GM21576 (cell line): Measurements from ENCODE around the gene ELOA.
A peak's percentile ranks its signal among the peaks of the same experiment; 100 is the strongest.
"Not testable (repeated sequence)": the region's sequence is repeated elsewhere in the genome, so short reads cannot be mapped to it uniquely, and the experiment has no call there.

Source experiments
- ATAC-seq: cut with Tn5 transposase; IDR thresholded peaks from one replicate; pipeline ENCODE4 v1.9.1; 2021; ENCODE audit warnings: mild to moderate bottlenecking, moderate library complexity; ENCODE audit not compliant: unreplicated experiment

ELOA gene

GRCh38 chr1:23733281-23733680 lies 10.0 kb upstream of the ELOA start:
- not testable (repeated sequence) for ATAC-seq

GRCh38 chr1:23736437-23737134 lies 6.7 kb upstream of the ELOA start:
- ATAC-seq = no peak

DNA sequence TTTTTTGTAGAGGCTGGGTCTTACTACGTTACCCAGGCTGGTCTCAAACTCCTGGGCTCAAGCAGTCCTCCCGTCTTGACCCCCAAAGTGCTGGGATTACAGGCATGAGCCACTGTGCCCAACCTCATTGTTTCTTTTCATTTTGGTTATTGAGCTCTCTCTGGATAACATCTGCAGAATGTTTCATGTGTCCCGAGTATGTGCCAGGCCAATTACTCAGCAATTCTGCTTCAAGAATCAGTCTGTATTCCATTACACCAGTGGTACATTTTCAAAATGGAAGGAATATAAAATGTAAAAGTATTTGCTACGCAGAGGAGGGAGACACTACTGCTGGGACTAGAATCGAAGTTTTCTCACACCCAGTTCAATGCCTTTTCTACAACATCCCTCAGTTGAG lies 1.7 kb upstream of the ELOA start:
- no peak for ATAC-seq

DNA sequence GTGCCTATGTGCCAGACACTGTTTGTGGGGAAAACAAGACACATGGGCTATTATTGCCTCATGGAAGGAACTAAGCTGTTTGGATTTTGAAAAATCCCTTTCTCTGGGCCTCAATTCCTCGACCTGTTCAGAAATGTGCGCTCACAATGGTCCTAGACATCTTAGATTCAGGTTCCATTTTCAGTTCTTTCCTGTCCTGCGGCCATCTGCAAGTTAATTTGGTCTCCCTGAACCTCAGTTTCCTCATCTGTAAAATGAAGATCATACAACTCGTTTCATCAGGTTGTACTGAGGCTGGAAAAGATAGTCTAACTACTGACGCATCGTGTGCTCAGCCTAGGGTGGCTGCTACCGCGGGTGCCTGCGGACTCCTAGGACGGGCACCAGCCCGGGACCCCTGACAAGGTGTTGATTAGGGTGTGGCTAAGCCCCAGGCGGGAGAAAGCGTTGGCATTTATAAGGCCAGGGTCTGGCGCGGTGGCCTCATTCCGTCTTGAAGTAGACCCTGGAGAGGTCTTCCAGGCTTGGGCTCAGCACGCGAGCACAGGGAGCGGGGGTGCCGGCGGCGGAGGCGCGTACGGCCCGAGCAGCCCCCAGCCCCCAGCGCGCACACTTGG lies 493 bp upstream of the ELOA start:
- peak; percentile 25 for ATAC-seq

DNA sequence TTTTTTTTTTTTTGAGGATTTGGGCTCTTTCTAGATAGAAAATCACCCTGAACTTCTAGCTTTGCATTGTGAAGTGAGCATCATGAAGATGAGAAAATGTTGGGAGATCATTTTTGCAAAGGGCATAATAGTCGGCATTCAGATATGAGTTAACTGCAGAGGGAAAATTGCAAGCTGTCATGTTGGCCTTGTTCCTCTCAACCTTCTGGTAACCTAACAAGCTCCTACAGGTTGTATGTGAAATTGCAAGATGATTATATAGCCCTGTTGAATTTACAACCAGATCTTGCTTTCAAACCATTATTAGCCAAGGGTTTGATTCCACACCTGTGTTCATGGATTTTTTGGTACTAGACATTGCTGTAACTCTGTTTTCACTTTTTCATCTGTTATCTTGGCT lies 2.2 kb downstream of the ELOA start:
- ATAC-seq = no peak

DNA sequence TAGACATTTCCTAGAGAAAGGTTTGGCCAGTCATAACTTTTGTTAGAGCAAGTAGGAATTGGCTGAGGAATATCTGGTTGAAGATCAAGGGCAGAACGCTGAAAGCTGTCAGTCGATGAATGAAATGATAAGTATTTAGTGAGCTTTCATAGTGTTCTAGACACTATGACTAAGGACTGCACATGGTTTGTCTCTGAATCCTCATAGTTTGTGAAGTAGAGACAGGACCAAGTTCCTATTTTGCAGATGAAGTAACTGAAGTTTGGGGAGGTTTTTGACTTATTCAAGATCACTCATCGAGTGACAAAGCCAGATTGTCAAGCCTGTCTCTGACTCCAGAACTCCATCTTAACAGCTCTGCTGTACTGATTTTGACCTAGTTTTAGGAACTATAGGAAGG lies 4.7 kb downstream of the ELOA start:
- ATAC-seq = no peak

- ATAC-seq = no peak
Observed at GRCh38 chr1:23751050-23751814, 8.0 kb downstream of the ELOA start.

DNA sequence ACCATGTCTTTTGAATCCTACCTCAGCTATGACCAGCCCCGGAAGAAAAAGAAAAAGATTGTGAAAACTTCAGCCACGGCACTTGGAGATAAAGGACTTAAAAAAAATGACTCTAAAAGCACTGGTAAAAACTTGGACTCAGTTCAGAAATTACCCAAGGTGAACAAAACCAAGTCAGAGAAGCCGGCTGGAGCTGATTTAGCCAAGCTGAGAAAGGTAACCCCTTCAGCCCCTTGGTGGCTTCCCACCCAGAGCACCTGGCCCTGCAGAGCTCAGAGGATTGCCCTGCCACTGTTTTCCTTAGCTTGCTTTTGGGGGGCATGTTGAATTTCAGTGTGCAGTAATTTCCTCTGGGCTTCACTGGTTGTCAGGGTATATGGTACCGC lies 8.5 kb downstream of the ELOA start:
- ATAC-seq = no peak

GRCh38 chr1:23752909-23753308 lies 9.6 kb downstream of the ELOA start:
- no peak for ATAC-seq

GRCh38 chr1:23756676-23757075 lies 13.4 kb downstream of the ELOA start:
- ATAC-seq = no peak

GRCh38 chr1:23757812-23758211 lies 14.5 kb downstream of the ELOA start:
- ATAC-seq = no peak

DNA sequence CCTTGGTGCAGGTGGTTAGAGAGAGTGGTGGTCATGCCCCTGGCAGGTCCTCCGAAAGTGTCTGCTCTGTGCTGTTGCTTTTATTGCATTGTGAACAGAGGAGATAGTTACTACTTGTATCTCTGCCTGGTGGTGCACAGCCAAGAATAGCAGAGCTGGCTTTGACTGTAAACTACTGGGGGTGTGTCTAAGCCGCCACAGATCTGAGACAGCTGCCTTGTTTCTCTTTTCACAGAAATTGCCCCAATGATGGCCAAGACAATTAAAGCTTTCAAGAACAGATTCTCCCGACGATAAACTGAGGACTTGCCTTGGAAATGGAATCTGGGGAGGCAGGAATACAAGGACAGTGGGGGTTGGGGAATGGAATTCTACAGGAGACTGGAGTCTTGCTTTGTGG lies 16.0 kb downstream of the ELOA start:
- ATAC-seq = no peak

DNA sequence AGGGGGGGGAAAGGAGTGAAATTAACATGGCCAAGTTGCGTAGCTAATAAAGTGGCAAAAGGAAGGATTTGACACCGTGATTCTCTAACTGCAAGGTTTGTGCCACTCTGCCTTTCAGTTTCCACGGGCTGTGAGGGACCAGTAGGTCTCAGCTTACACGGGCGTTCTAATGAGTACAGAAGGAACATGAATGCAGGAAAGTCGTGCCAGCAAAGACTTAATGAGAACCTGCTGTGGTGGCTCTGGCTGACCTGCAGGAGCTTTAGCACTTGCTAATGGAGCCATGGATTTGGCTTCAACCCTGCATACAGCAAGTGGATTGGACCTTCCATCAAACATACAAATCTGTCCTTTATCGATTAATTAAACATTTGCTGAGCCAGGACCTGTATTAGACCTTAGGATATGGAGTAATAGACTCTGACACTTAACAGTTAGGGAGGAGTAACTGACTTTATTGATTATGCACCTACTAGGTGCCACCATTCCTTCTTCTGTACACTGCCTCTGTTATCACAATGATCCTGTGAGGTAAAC lies 19.8 kb downstream of the ELOA start:
- ATAC-seq = no peak

- ATAC-seq = no peak
Observed at GRCh38 chr1:23768733-23769132, 25.5 kb downstream of the ELOA start.

- ATAC-seq = no peak
Observed at GRCh38 chr1:23772049-23772853, 29.0 kb downstream of the ELOA start.

DNA sequence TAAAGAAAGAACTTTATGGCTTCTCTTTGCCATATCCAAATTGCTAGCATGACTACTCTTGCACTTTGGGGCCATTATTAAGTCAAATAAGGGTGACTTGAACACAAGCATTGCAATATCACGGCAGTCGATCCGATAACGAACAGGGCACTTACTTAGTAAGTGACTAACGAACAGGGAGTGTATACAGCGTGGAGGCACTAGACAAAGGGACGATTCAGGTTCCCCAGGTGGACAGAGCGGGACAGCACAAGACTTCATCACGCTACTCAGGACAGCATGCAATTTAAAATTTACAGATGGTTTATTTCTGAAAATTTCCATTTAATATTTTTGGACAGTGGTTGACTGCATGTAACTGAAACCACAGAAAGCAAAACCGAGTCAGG lies 29.6 kb downstream of the ELOA start:
- no peak for ATAC-seq

DNA sequence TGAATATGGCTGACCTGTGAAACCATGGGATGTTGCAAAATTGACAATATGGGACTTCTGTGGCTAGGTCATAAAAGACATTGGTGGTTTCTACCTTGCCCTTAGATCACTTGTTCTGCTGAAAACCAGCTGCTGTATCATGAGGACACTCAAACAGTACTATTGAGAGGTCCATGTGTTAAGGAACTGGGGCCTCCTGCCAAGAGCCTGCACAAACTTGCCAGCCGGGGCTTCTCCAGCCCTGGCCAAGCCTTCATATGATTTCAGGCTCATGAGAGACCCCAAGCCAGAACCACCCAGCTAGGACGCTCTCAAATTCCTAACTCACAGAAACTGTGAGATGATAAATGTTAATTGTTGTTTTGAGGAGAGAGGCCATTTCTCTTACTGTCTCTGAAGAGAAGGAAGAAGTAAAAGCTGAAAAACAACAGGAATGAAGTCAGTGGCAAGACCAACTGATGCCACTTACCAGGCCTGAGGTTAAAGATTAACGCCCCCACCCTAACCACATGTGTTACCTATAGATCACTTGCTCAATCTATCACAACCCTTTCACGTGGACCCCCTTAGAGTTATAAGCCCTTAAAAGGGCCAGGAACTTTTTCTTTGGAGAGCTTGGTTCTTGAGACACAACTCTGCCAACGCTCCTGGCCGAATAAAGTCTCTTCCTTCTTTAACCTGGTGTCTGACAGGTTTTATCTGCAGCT lies 31.1 kb downstream of the ELOA start:
- ATAC-seq = no peak

DNA sequence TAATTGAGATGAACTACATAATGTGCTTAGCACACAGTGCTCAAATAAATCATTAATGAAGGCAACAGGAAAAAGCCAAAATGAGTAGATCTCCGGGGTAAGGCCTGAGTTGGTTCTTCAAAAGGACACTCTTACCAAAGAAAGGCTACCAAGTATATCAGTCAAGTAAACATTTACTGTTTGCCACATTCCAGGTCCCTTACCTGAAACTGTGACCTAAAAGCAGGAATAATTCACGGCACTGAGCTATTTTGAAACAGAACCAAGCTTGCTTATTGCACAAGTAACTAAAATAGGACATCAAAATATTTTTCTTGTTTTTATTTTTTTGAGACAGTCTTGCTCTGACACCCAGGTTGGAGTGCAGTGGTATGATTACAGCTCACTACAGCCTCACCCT lies 32.9 kb downstream of the ELOA start:
- no peak for ATAC-seq

DNA sequence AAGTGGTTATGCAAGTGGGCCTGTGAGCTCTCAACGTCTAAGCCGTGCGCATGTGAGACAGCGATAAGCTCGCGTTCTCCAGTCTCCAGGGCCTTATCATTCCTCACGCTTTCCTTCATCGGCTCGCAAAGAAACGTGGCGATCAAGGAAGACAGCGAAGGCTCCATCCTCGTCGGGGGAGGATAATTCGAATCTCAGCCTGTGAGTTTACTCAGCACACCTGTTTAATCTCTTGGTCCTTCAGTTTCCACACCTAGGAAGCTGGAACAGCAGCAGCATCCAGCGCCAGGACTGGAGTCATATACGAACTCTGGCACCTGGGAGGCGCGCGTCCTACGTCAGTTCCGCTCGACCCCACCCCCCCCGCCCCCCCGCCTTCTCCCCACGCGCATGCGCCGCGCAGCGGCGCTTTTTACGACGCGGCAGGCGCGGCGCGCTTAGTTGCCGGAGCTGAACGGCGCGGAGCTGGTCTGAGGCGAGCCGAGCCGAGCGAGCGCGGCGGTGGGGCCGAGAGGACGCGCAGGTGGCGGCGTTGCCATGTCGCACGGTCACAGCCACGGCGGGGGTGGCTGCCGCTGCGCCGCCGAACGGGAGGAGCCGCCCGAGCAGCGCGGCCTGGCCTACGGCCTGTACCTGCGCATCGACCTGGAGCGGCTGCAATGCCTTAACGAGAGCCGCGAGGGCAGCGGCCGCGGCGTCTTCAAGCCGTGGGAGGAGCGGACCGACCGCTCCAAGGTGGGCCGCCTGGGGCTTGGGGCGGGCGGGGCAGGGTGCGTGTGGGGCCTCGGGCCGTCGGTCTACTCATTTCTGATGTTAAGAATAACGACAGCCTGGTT lies 34.9 kb downstream of the ELOA start, which contains the start of gene PITHD1:
TSS of gene PITHD1 (plus strand) at position 440 of the 836 bp plus-strand sequence. CDS start at position 538, 98 bp downstream.
- peak; percentile 62 for ATAC-seq
